HG03135 (cell line): Measurements from ENCODE around the gene XAGE2.
"Not testable (repeated sequence)": the region's sequence is repeated elsewhere in the genome, so short reads cannot be mapped to it uniquely, and the experiment has no call there.

Source experiments
- ATAC-seq: cut with Tn5 transposase; IDR thresholded peaks from one replicate; pipeline ENCODE4 v1.9.1; 2021; ENCODE audit warnings: mild to moderate bottlenecking, moderate library complexity; ENCODE audit not compliant: unreplicated experiment

The XAGE2 gene, protein sequence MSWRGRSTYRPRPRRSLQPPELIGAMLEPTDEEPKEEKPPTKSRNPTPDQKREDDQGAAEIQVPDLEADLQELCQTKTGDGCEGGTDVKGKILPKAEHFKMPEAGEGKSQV

DNA sequence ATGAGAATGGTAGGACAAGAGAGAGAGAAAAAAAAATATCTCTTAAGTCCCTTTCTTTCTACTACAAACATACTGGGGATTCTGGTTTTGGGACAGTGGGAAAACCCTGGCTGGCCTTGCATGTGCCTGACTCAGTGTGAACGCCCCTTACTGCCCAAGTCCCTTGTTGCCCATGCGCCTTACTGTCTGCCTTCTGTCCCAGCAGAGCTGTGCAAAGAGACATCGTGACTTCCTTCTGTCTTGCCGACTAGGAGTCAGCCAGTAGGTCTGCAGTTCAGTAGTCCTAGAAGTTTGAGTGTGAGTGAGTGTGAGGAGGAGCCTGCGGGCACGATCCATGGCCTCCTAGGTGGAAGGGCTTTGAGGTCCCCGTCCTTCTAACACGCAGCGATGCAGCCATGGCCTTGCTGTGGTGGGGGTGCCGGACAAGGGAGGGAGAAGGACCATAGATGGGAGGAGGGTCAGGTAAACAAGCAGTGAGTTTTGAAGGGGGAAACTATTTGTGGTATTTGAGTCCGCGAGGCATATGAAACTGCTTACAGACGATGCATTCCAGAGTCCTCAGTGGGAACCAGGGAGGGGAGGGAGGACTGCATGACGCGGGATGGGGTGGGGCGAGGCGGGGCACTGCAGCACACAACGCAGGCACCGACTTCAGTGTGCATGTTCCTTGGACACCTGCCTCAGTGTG lies at the start of gene XAGE2:
XAGE2 (plus strand) TSS at position 654 of the 688 bp plus-strand sequence. CDS start 994 bp downstream, outside the sequence.
- no peak for ATAC-seq

DNA sequence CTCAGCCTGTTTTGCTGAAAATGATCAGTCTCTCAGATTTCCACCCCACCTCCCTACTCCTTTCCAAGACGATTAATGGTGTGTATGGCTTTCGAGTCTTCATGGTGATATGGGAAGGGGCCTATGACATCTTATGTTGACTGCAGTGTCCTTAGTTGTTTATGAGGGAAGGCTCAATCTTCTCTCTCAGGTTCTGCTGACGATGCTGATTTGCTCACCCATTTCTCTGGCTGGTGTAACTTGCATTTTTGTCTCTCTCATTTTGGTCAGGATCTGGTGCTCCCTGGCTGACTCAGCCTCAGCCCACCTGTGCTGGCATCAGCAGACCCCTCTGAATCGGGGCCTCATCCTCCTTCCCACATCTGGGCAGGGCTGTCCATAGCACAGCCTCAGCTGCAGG lies 31.4 kb upstream of the XAGE2 start:
- no peak for ATAC-seq

DNA sequence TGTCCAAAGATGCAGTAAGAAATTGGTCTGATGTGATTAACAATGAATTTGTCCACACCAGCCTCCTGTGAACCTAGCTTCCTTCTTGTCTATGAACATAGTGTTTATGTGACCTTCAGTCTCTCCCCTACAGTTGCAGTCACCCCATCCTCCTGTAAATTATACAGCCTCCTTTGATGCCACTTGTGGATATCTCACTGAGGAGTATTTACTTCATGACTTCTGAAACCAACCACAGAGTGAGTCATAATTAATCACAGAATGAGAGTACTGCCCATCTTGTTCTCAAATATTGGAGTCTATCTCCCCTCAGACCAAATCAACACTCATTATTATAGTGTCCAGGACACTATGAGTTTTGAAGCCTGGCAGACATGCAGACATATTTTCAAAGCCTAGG lies 27.3 kb upstream of the XAGE2 start:
- no peak for ATAC-seq

DNA sequence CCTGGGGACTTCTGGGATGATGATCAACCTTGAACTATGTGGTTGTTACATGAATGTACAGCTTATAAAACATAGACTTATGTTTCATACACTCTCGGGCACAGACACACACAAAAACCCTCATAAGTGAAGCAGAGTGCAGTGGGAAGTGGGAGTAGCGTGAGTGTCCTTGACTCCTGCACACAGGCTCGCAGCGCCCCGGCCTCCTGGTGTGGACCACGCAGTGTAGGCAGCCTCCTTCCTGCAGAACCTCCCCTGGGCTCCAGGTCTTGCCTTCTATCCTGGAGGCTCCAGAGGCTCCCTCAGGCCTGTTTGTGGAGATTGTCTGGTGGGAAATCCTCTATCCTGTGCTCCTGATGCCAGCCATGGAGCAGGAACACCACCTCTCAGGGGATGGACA lies 25.7 kb upstream of the XAGE2 start:
- ATAC-seq = not testable (repeated sequence)

DNA sequence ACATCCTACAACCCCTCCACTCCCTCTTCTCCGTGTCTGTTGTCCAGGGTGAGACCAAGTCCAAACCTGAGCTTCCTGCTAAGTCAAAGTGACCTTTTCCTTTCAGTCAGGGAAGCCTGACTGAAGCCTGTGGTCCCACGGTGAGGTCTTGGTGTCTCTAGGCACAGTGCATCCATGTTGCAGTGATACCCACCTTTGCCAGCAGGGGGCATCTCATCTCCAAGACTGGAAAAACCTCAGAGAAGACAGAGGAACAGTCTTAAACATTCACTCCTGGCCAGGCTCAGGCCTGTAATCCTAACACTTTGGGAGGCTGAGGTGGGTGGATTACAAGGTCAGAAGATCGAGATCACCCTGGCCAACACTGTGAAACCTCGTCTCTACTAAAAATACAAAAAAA lies 23.4 kb upstream of the XAGE2 start:
- peak; percentile 66 for ATAC-seq

DNA sequence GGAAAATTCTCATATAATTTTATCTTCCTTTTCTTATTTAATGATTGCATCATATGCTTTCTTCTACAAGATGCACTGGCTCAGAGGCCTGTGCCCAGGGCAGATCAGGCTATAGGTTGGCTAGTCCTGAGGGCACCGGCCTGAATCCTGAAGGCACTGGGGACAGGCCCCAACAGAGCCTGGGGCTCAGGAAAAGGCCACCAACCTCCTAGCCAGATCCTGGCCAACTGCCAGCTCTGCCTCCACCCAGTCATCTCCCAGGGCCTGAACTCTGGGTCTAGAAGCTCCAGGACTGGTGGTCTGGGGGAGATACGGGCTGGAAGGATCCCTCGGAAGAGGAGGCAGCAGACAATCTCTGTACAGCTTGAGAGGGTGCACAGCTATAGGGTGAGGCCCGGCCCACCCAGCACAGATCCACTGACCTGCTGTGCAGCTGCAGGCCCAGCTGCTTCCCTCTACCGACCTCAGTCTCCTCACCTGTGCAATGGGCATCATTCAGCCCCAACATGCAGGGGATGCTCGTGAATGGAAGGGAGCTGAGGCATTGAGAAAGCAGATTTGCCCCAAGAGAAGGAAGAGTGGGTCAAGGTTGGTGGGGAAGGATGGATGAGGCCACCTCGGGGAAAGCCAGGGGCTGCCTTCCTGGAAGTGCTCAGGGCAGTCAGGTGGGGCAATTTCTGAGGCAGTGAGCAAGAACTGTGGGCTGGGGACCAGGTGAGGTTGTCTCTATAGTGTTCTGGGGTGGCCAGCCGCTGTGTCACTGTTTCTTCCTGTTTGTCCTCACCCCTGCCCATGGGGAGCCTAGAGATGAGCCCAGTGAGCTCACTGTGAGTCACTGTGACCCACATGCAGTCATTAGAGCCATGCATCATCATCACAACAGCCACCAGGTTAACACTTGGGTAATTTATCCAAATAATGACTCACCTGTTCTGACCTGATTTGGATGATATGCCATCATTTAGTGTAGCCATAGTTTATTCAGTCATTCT lies 22.4 kb upstream of the XAGE2 start:
- ATAC-seq = no peak

DNA sequence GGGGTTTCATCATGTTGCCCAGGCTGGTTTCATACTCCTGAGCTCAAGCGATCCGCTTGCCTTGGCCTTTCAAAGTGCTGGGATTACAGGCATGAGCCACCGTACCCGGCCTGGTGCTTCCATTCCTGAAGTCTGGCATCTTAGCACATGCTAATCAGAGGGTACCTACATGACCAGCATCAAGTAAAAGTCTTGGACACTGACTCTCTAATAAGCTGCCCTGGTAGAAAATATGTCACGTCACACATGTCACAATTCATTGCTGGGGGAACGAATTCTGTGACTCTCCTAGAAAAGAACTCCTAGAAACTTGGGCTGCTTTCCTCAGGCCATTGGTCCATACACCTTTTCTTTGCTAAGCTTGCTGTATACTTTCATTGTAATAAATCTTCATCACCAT lies 19.1 kb upstream of the XAGE2 start:
- ATAC-seq = no peak

DNA sequence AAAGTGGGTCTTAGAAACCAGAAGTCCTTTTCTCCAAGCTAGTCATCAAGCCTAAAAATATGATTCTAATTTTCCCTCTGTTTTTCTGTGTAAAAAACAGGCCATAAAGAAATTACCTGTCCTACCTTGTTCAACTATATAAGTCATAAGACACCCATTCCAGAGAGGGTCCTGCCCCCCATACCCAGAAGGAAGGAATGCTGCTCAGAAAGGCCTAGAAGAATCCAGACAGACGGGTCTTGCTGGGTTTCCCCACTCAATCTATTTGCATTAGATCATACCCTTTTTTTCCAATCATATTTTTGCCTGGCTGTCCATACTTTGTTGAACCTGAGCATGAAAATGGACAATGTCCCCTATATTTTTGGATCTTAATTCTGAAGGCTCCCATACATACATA lies 16.3 kb upstream of the XAGE2 start:
- no peak for ATAC-seq

DNA sequence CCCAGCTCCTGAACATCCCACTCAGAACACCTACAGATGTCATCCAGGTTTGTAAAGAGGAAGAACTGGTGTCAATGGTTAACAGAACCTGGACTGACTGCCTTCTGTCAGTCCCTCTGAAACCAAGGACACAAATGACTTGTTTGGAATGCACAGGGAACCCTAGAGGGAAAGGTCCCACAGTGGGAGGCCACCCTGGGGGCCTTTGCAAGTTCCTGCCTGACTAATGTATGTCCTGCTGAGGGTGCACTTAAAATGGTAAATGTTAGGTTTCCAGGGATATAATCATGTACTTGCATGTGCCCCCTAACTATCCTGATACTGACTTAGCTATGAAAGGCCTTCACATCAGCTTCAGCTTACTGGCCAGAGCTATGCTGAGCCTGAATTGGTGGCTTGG lies 15.0 kb upstream of the XAGE2 start:
- no peak for ATAC-seq

DNA sequence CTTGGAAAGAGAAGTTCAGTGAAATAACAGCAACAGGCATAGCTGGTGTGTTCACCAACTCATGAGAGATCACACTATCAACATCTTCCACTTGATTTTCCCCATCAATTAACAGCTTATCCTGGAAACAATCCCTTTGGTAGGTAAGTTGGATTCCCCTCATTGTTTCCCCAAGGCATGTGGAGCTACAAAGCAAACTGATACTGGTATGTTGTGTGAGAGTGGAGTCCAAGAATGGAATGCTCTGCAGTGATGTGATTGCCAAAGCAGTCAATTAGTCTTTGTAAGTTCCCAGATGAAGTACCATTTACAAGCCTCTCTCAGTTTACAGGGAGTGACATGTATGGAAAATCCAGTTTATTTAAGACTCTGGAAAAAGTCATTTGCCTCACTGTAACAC lies 13.7 kb upstream of the XAGE2 start:
- no peak for ATAC-seq

DNA sequence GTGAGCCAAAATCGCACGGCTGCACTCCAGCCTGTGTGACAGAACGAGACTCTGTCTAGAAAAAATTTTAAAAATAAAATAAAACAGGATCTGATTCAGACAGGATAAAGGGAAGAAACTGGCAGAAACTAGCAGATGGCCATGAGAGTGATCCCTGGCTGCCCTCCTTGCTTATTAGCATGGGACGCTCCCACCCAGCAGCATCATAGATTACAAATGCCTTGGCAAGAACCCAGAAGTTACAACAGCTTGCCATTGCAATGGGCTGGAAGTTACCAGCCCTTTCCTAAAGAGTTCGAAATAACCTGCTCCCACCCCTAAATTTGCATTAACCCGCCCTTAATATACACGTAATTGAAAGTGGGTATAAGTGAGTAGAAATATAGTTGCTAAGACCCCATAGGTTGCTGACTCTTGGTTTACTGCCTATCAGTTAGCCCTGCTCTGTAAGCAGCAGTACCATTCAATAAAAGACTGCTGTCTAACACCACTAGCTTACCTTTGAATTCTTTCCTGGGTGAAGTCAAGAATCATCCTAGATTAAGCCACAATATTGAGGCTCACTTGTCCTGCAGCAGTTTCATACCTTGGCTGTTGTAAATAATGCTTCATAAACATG lies 9.1 kb upstream of the XAGE2 start:
- ATAC-seq = no peak

DNA sequence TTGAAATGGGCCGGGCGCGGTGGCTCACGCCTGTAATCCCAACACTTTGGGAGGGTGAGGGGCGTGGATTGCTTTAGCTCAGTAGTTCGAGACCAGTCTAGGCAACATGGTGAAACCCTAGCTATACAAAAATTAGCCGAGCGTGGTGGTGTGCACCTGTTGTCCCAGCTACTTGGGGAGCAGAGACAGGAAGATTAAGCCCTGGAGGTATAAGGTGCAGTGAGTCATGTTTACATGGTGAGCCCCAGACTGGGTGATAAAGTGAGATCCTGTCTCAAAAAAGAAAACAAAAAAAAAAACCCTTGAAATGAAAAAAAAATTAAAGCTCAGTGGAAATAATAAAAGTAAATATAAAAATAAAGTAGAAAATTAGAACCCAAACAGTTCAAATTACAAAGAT lies 6.9 kb upstream of the XAGE2 start:
- ATAC-seq = no peak

DNA sequence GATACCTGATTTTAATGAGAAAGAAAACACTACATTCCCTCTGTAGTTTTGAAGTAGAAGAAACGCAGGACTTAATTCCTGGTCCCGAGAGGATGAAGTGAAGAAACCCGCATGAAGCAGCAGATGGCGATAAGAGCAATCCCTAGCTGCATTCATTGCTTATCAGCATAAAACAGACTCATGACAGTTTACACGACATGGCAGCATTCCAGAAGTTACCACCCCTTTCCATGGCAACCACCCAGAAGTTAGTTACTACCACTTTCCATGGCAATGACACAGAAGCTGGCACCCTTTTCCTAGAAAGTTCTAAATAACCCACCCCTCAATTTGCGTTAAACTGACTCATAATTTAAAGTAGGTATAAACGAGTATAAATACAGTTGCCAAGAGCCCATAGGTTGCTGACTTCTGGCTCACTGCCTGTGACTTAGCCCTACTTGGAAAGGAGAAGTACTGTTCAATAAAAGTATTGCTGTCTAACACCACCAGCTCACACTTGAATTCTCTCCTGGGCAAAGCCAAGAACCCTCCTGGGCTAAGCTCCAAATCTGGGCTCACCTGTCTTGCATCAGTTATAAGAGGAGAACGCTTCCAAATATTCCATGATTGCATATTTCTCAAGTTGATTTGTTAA lies 5.5 kb upstream of the XAGE2 start:
- ATAC-seq = no peak

DNA sequence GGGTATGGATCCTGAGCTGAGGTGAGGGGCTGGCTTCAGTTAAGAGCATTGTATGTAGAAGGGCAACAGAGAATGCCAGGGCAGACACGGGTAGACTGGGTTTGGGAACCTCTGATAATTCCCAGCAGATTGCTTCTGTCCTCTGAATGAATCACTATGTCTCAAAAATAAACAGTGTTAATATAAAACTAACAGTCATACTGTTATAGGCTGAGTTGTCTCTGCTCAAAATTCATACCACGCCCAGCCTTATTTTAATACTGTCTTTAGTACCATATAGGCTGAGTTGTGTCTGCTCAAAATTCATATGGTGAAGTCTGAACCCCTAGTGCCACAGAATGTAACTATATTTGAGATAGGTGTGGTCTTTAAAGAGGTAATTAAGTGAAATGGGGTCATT lies 10.0 kb downstream of the XAGE2 start:
- no peak for ATAC-seq

DNA sequence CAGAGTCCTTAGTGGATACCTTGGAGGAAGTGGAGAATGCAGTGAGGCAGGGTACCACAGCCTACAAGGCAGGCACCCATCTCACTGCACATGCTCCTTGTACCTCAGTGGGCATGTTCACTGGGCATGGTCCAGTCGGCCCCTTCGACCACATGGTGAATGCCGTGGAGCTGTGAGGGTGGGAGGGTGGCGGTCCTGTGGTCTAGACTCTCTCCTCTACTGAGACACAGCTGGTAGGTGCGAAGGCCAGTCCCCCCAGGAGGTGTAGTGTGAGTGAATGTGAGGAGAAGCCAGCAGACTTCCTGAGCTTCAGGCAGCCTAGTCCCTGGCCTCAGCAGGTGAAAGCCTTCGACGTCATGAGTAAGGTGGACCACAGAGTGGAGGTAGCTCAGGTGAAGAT lies 12.2 kb downstream of the XAGE2 start:
- no peak for ATAC-seq

DNA sequence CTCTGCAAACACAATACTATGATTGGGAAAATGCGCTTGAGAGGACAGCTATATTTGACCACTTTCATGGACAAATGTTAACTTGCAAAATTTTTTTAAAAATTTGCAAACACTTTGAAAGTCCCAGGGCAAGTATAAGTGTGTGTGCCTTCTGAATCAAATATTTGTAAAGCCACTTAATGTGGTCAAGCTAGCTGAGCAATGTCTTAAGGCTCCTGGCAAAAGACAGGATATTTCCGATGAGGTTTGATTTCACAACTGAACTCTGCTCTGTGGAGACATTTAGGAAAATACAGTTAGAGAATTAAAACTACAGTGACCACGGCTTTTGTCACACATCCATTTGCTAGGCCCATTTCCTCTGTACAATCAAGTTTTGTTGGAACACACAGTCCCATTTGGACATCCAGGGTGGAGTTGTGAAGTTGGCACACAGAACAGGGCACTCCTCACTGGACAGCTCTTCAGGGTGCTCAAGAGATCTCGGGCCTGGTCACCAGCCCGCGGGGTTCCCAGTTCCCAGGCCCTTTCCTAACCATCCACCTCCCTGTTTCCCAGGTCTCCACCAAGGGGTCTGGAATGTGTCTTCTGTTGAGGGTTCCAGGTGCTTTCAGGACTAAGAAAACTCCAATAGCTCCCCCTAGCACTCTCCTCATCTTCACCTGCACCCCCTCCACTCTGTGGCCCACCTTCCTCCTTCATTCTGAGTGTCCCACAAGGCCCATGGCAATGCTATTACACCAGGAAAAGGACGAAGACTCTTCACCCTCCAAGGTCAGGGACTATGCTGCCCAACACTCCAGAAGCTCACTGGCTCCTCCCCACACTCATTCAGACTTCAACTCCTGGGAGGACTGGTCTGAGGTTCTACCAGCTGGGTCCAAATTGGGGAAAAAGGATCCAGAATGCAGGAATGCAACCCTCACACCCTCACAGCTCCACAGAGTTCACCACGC lies 41.9 kb downstream of the XAGE2 start:
- no peak for ATAC-seq

DNA sequence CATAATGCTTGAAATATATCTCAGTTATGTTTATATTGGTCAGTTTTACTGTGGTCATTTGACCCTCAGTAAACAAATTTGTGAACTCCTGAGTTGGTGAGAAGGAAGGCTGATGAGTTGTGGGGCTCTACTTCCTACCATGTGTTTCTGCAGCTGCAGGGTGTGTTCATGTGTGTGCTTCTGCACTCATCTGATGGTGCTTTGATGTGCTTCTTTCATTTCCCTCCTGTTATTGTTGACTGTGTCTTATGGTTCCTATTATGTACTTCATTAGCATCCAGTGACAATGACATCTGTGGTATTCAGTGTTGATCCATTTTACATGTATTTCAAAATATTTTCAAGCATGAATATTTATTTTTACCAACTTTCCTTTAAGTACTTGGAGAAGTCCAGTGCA lies 46.5 kb downstream of the XAGE2 start:
- ATAC-seq = no peak

DNA sequence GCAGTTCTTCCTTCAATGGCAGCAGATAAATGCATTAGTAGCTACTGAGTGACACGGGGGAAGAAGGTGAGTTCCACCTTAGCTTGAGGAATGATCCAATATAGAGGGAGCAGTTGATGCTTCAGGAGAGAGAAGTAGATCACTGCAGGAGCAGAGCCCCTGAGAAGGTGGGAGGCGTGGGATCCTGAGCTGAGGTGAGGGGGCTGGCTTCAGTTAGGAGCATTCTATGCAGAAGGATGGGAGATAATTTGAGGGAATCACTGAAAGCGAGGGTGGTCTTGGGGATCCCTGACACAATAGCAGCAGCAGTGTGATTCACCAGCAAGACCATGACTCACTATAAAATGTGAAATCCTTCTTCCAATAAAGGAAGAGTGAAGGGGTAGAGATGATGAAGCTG lies 48.0 kb downstream of the XAGE2 start:
- no peak for ATAC-seq

DNA sequence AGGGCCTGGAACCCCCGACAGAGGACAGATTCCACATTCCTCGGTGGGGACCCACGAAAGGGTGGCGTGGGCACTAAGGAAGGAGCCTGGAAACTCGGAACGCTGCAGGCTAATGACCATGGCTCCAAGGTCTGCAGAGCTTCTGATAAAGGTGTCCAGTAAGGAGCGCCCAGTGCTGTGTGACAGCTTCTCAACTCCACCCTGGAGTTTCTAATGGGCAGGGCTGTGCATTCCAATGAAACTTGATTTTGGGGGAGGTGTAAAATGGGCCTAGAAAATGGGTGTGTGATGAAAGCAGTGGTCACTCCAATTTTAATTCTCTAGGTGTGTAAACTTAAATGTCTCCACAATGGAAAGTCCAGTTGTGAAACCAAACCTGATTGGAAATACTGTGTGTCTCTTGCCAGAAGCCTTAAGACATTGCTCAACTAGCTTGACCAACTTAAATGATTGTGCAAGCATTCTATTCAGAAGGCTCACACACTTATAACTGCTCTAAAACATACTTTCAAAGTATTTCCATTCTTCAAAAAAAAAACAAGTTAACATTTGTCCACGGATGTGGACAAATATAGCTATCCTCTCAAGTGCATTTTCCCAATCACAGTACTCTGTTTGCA lies 52.1 kb downstream of the XAGE2 start:
- ATAC-seq = no peak
